ENCODE data around the gene THBS4.

Gene THBS4

GRCh38 chr5:80043187-80043586 is 8.0 kb downstream of the THBS4 start (continued):
- no peak for TF ChIP-seq INSM2 (tag by site-specific recombination; IDR thresholded peaks at IDR 0.05)
- TF ChIP-seq ZNF747 (tag by site-specific recombination; IDR thresholded peaks at IDR 0.05), result no peak
- TF ChIP-seq KLF17 (tag by site-specific recombination; IDR thresholded peaks at IDR 0.05), result no peak

GRCh38 chr5:80048084-80048780 is 13.1 kb downstream of the THBS4 start:
- Histone ChIP-seq H3K4me1 (ENCODE audit: control insufficient read depth, insufficient read depth, low read length) (no peaks in the 10 kb centered on the region), H3K4me3 (ENCODE audit: low read depth, low read length) (no peak overlapping the region), H3K36me3 (ENCODE audit: control insufficient read depth in 2 of 2, insufficient read depth in 1 of 2, low read length in 2 of 2) (no peaks in the 10 kb centered on the region), H3K9me3 (ENCODE audit: control insufficient read depth, insufficient read depth, low read depth, low read length) (no peaks in the 10 kb centered on the region), H3K27ac (ENCODE audit: extremely low read depth, low read depth, low read length) (no peak overlapping the region)
- CTCF ChIA-PET, result interaction anchor here (0.7 kb wide), 1 partner anchor 31 kb away, joined by 3 read pairs; no protein-coding TSS in a partner anchor
- TF ChIP-seq ZNF341 (tag by site-specific recombination; IDR thresholded peaks at IDR 0.05; ENCODE audit: low read depth) (no peak), ZNF280C (tag by site-specific recombination; IDR thresholded peaks at IDR 0.05) (no peak), ZNF19 (tag by site-specific recombination; IDR thresholded peaks at IDR 0.05; ENCODE audit: low read depth) (no peak), ZBTB6 (tag by site-specific recombination; IDR thresholded peaks at IDR 0.05) (no peak), YY1 (tag by site-specific recombination; IDR thresholded peaks at IDR 0.05) (no peak), ZNF248 (tag by site-specific recombination; IDR thresholded peaks at IDR 0.05) (no peak), AEBP2 (tag by site-specific recombination; IDR thresholded peaks at IDR 0.05; ENCODE audit: borderline replicate concordance) (no peak), ZNF48 (tag by site-specific recombination; IDR thresholded peaks at IDR 0.05) (no peak), TSHZ1 (tag by site-specific recombination; IDR thresholded peaks at IDR 0.05; ENCODE audit: borderline replicate concordance) (no peak), ZEB2 (tag by site-specific recombination; IDR thresholded peaks at IDR 0.05) (no peak), ZBTB21 (tag by site-specific recombination; IDR thresholded peaks at IDR 0.05) (no peak), ZNF24 (tag by site-specific recombination; IDR thresholded peaks at IDR 0.05) (no peak), ATF2 (tag by site-specific recombination; IDR thresholded peaks at IDR 0.05; ENCODE audit: low read depth) (no peak), TCF7L2 (IDR thresholded peaks at IDR 0.05; ENCODE audit: borderline replicate concordance, low read depth, low read length) (no peak)
- POLR2A ChIA-PET, result interaction anchor here (0.6 kb wide), 1 partner anchor 83 kb away, joined by 3 read pairs; no protein-coding TSS in a partner anchor

Measured in HEK293 (cell line).